ENCODE measurements around the gene GLYATL1. TPM values are rescaled to one million over a fixed set of nuclear protein-coding genes. Genes with fewer than 3 reads are reported as not detected.
A peak's percentile ranks its signal among the peaks of the same experiment; 100 is the strongest.

Gene GLYATL1
- total RNA-seq, 1 experiment from 2014 or later = 5.4 TPM

GRCh38 chr11:58905721-58906547, 33.4 kb upstream of the GLYATL1 start (continued):
- TF ChIP-seq PRDM15 (CRISPR knock-in tag; IDR thresholded peaks at IDR 0.05) = 0 out of 2 replicates have a peak, but pooled peaks have one; percentile 19
- TF ChIP-seq ATF1 (CRISPR knock-in tag; IDR thresholded peaks at IDR 0.05) = peak; percentile 37; the same call in 1 of the 2 replicates
- TF ChIP-seq ATF2 (CRISPR knock-in tag; IDR thresholded peaks at IDR 0.05; ENCODE audit: borderline replicate concordance, low read depth) = peak; percentile 90
- no peak for TF ChIP-seq AR (CRISPR knock-in tag; IDR thresholded peaks at IDR 0.05)
- no peak for TF ChIP-seq PRRX2 (CRISPR knock-in tag; IDR thresholded peaks at IDR 0.05)
- TF ChIP-seq NR2C2 (CRISPR knock-in tag; IDR thresholded peaks at IDR 0.05) = peak; percentile 52; the same call in 1 of the 2 replicates
- peak; percentile 70; the same call in 1 of the 2 replicates for TF ChIP-seq NR3C1 (CRISPR knock-in tag; conservative IDR thresholded peaks at IDR 0.05; ENCODE audit: low read depth)
- TF ChIP-seq, protein P1, sequence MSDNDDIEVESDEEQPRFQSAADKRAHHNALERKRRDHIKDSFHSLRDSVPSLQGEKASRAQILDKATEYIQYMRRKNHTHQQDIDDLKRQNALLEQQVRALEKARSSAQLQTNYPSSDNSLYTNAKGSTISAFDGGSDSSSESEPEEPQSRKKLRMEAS (CRISPR knock-in tag; IDR thresholded peaks at IDR 0.05) = peak; percentile 99
- TF ChIP-seq HMGXB4 (CRISPR knock-in tag; IDR thresholded peaks at IDR 0.05) = 0 out of 2 replicates have a peak, but pooled peaks have one; percentile 28
- no peak for TF ChIP-seq ZNF121 (CRISPR knock-in tag; IDR thresholded peaks at IDR 0.05)
- TF ChIP-seq NFE2L1 (CRISPR knock-in tag; IDR thresholded peaks at IDR 0.05) = peak; percentile 98
- peak; percentile 55; the same call in 1 of the 2 replicates for TF ChIP-seq SP1 (CRISPR knock-in tag; conservative IDR thresholded peaks at IDR 0.05)
- TF ChIP-seq ZNF219 (CRISPR knock-in tag; IDR thresholded peaks at IDR 0.05; ENCODE audit: borderline replicate concordance) = peak; percentile 90
- no peak for TF ChIP-seq EMX1 (CRISPR knock-in tag; IDR thresholded peaks at IDR 0.05)

DNA sequence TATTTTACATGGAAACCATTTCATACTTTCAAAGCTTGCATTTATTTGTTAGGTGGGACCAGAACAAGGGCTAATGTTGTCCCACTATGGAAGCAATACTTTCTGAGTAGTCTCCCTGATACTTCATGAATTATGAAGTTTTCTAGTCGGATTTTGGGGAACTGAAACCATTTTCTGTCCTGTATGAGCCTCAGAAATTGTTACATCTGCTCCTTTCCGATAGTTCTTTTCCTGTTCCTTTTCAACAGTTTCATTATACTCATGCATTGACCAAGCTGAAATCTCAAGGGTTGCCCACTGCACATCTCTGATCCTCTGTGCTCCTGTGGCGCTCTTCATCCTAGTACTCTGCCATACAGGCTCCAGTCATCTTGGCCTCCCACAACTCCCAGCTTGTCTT, 31.5 kb upstream of the GLYATL1 start:
- Mint-ChIP-seq H3K4me1 (peaks cover 22% of the 10 kb centered on the region), H3K9me3 (peaks cover 5% of the 10 kb centered on the region), H3K27me3 (ENCODE audit: low read depth) (peaks cover 77% of the 10 kb centered on the region), H3K4me3 (no peak overlapping the region), H3K36me3 (no peaks in the 10 kb centered on the region), H3K27ac (no peak overlapping the region)
- ATAC-seq (no peak), DNase-seq (ENCODE audit: low spot score) (no peak)
- ChIA-PET CTCF (interaction anchor here (0.7 to 8.2 kb wide), 3 partner anchors 14 to 247 kb away, joined by 3 to 161 read pairs (median 55); no protein-coding TSS in a partner anchor), POLR2A (no interaction called here)
- no peak for TF ChIP-seq ZNF121 (CRISPR knock-in tag; IDR thresholded peaks at IDR 0.05)
- TF ChIP-seq GRHL2 (CRISPR knock-in tag; IDR thresholded peaks at IDR 0.05; ENCODE audit: insufficient replicate concordance, severe bottlenecking) = no peak
- TF ChIP-seq ZNF281 (CRISPR knock-in tag; IDR thresholded peaks at IDR 0.05) = no peak
- TF ChIP-seq IRF1 (CRISPR knock-in tag; IDR thresholded peaks at IDR 0.05) = no peak
- no peak for TF ChIP-seq ETV6 (CRISPR knock-in tag; IDR thresholded peaks at IDR 0.05)
- no peak for TF ChIP-seq NR2C2 (CRISPR knock-in tag; IDR thresholded peaks at IDR 0.05)
- TF ChIP-seq ZNF317 (CRISPR knock-in tag; IDR thresholded peaks at IDR 0.05; ENCODE audit: borderline replicate concordance, low read depth) = no peak
